Fibroblast of skin of scalp (primary cell): ENCODE results near the gene SMYD2.

Experiments
- DNase-seq: peaks from one replicate; pipeline ENCODE4 v3.0.0-alpha.2; 2013

SMYD2 gene

GRCh38 chr1:214303141-214303930, 22.4 kb downstream of the SMYD2 start:
- peak; percentile 47 for DNase-seq

- no peak for DNase-seq
Observed at GRCh38 chr1:214305164-214305751, 24.3 kb downstream of the SMYD2 start.

- DNase-seq: no peak
Observed at GRCh38 chr1:214306269-214306668, 25.3 kb downstream of the SMYD2 start.

- no peak for DNase-seq
Observed at GRCh38 chr1:214310010-214310409, 29.1 kb downstream of the SMYD2 start.

- no peak for DNase-seq
Observed at GRCh38 chr1:214310777-214311690, 30.1 kb downstream of the SMYD2 start.

GRCh38 chr1:214312530-214313051, 31.6 kb downstream of the SMYD2 start:
- DNase-seq: no peak

GRCh38 chr1:214314178-214314843, 33.4 kb downstream of the SMYD2 start:
- DNase-seq: no peak

- DNase-seq: peak; percentile 31
Observed at GRCh38 chr1:214316593-214316992, 35.6 kb downstream of the SMYD2 start.

- DNase-seq: no peak
Observed at GRCh38 chr1:214317300-214317699, 36.3 kb downstream of the SMYD2 start.

- DNase-seq: no peak
Observed at GRCh38 chr1:214317734-214318133, 36.8 kb downstream of the SMYD2 start.

GRCh38 chr1:214318356-214318755, 37.4 kb downstream of the SMYD2 start:
- peak; percentile 75 for DNase-seq

- no peak for DNase-seq
Observed at GRCh38 chr1:214318956-214319736, 38.2 kb downstream of the SMYD2 start.

GRCh38 chr1:214319938-214320337, 39.0 kb downstream of the SMYD2 start:
- no peak for DNase-seq

GRCh38 chr1:214321705-214322453, 40.9 kb downstream of the SMYD2 start:
- no peak for DNase-seq

GRCh38 chr1:214324896-214325800, 44.2 kb downstream of the SMYD2 start:
- no peak for DNase-seq

- DNase-seq: no peak
Observed at GRCh38 chr1:214326406-214326805, 45.4 kb downstream of the SMYD2 start.

- DNase-seq: no peak
Observed at GRCh38 chr1:214327514-214327913, 46.6 kb downstream of the SMYD2 start.

- peak; percentile 74 for DNase-seq
Observed at GRCh38 chr1:214328770-214329469, 48.0 kb downstream of the SMYD2 start.
